Prostate gland (tissue), 2 donors: Measurements from ENCODE around the gene PDK4. TPM values are rescaled to one million over a fixed set of nuclear protein-coding genes. Genes with fewer than 3 reads are reported as not detected.
A peak's percentile ranks its signal among the peaks of the same experiment; 100 is the strongest.

Source experiments
- DNase-seq: peaks from one replicate; pipeline ENCODE4 v3.0.0-alpha.2; 2019; ENCODE audit warnings: low spot score
- H3K27ac ChIP-seq, 2 donors: fragments of 200-600 bp; sonication (generic); 2 replicates each; pipeline ENCODE4 v1.5.1; 2017 to 2019
- H3K27me3 ChIP-seq: fragments of 200-600 bp; sonication (generic); replicated peaks from 2 replicates; pipeline ENCODE4 v1.5.1; 2019; ENCODE audit not compliant: insufficient read depth
- H3K36me3 ChIP-seq, 2 donors: fragments of 200-600 bp; sonication (generic); 1 replicate in 1 of 2; 2 replicates in 1 of 2; pipeline versions ENCODE4 v1.5.1 to v1.8.1; 2017 to 2019
- H3K4me1 ChIP-seq: fragments of 200-600 bp; sonication (generic); replicated peaks from 2 replicates; pipeline ENCODE4 v1.5.1; 2019
- H3K4me3 ChIP-seq, 2 donors: fragments of 200-600 bp; sonication (generic); 2 replicates each; pipeline ENCODE4 v1.5.1; 2017 to 2019
- H3K9me3 ChIP-seq: fragments of 200-600 bp; sonication (generic); 2 replicates; pipeline ENCODE4 v1.5.1; 2017
- POLR2A ChIP-seq: fragments of 450-650 bp; IDR thresholded peaks from one replicate; pipeline ENCODE4 v1.6.1; 2016; ENCODE audit warnings: antibody characterized with exemption, mild to moderate bottlenecking
- POLR2AphosphoS5 ChIP-seq: sonication (generic); formaldehyde crosslinking; IDR thresholded peaks from one replicate; pipeline ENCODE4 v1.6.1; 2017; ENCODE audit warnings: antibody characterized with exemption
- WGBS: methylation state at CpG from one replicate; pipeline ENCODE4 v1.1.5; 2018; 5-methylcytosine and 5-hydroxymethylcytosine counted together
- intact Hi-C: fragments of 100-400 bp; cut with DNase I; formaldehyde crosslinking; loops from one replicate; pipeline ENCODE4 v1.14.2; 2022
- total RNA-seq, 2 donors: library from RNA; depleted of rRNA; stranded (reverse); fragments of >200 nt; gene quantifications; one replicate each; pipeline ENCODE4 v1.1.0, GENCODE V29; 2016
- TF ChIP-seq, protein P1 (sequence below), 4 experiments: fragments of 200-600 bp in 2 of 4; fragments of 450-650 bp in 2 of 4; sonication (generic) in 2 of 4; IDR thresholded peaks; 1 replicate in 3 of 4; 2 replicates in 1 of 4; pipeline ENCODE4 v1.5.1; 2016 to 2019; ENCODE audit warnings: antibody characterized with exemption in 4 of 4, mild to moderate bottlenecking in 2 of 4, moderate library complexity in 2 of 4

PDK4 gene
- total RNA-seq, 2 donors from 2014 or later, result 61.3 to 65.5 TPM

DNA sequence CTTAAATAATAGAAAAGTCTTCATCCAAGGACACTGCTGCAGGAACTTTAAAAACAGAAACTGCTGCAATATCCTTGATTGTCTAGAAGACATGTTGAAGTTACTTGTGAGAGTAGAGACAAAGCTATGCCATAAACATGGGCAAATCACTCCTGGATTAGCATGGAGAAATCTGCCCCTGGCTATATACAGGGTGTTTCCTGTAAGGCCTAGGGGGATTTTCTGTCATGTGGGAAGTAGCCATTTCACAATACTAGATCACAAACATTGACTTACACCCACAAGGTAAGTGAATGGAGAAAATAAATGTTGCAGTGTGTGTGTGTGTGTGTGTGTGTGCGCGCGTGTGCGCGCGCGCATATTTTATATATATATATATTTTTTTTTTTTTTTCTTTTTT, 35.2 kb upstream of the PDK4 start:
- Histone ChIP-seq H3K9me3 (no peaks in the 10 kb centered on the region), H3K36me3 (no peaks in the 10 kb centered on the region), H3K4me1 (peaks cover 3% of the 10 kb centered on the region), H3K27ac (peak overlapping the region; percentile 4 to 56), H3K27me3 (no peaks in the 10 kb centered on the region), H3K4me3 (no peak overlapping the region)
- WGBS, result 69% methylated on average over 7 of the region's 7 CpGs
- no peak for DNase-seq
- TF ChIP-seq POLR2A (no peak), POLR2AphosphoS5 (no peak)
- TF ChIP-seq, protein P1, sequence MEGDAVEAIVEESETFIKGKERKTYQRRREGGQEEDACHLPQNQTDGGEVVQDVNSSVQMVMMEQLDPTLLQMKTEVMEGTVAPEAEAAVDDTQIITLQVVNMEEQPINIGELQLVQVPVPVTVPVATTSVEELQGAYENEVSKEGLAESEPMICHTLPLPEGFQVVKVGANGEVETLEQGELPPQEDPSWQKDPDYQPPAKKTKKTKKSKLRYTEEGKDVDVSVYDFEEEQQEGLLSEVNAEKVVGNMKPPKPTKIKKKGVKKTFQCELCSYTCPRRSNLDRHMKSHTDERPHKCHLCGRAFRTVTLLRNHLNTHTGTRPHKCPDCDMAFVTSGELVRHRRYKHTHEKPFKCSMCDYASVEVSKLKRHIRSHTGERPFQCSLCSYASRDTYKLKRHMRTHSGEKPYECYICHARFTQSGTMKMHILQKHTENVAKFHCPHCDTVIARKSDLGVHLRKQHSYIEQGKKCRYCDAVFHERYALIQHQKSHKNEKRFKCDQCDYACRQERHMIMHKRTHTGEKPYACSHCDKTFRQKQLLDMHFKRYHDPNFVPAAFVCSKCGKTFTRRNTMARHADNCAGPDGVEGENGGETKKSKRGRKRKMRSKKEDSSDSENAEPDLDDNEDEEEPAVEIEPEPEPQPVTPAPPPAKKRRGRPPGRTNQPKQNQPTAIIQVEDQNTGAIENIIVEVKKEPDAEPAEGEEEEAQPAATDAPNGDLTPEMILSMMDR (IDR thresholded peaks at IDR 0.05), result no peak
- intact Hi-C loops, result no loop called here

DNA sequence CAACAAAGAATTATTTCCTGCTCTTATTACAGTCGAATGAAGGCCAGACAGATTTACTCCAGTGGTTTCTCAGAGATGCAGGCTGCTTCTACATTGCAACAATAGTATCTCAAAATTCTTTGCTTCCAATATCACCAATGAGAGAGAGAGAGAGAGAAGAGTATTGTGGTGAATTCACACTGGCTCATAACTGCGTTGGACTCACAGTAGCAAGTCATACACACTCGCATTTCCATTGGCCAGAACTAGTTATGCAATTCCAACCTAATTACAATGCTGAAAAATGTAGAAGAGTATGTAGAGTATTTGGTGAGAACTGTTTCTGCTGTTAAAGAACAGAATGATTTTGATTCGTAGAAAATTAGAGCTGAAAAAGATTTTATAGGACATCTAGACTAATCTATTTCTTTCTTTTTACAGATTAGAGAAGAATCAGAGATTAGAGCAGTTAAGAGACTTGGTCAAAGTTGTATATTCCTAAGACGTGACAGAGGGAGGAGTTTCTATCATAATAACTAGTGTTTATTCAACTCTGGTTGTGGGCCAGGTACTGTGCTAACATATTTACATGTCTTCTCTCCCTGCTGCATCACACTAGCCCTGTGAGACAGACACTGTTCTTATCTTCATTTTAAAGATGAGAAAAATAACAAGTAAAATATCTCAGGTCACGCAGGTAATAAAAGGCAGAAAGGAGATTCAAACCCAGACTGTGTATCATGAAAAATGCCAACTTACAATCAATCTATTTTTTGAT, 34.6 kb upstream of the PDK4 start:
- TF ChIP-seq POLR2AphosphoS5, result peak; percentile 74
- TF ChIP-seq, protein P1 (IDR thresholded peaks at IDR 0.05), result no peak
- DNase-seq, result peak; percentile 61
- H3K9me3 ChIP-seq, result no peaks in the 10 kb centered on the region
- no peaks in the 10 kb centered on the region for H3K36me3 ChIP-seq
- H3K4me3 ChIP-seq, result no peak overlapping the region
- H3K27ac ChIP-seq, result peak overlapping the region; percentile 4 to 56
- no peaks in the 10 kb centered on the region for H3K27me3 ChIP-seq
- intact Hi-C loops, result no loop called here
- WGBS, result 37% methylated on average over 6 of the region's 6 CpGs
- H3K4me1 ChIP-seq, result peaks cover 3% of the 10 kb centered on the region

DNA sequence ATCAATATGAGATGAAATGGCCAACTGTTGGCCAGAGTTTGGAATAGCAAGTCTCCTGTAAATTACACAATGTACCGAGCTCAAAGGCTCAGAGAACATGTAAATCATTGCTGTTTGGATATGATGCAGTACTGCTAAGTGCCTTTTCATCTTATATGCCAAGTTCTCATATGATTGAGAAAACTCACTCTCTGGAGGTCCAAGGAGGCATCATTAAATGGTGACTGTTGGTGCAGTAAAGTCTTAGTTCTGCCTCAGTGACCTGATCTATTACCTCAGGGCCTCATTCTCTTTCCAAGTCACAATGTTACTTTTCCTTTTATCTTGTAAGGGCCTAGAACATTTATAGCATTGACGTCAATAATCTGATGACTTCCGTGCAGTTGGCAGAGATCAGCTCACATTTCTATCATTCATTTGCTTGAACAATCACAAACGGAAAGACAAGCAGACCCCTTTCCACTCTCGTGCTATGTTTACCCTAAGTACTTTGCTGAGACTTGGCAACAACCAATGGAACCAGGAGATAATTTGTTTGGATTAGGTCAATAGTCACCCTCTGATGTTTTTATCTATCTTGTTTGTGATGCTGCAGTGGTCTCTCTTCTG, 32.6 kb upstream of the PDK4 start:
- H3K27me3 ChIP-seq, result no peaks in the 10 kb centered on the region
- H3K36me3 ChIP-seq, result no peaks in the 10 kb centered on the region
- no peak overlapping the region for H3K4me3 ChIP-seq
- peaks cover 3% of the 10 kb centered on the region for H3K4me1 ChIP-seq
- 19% methylated on average over 5 of the region's 5 CpGs for WGBS
- peak overlapping the region; percentile 6 to 20 for H3K27ac ChIP-seq
- no peaks in the 10 kb centered on the region for H3K9me3 ChIP-seq
- peak; percentile 56 for TF ChIP-seq POLR2AphosphoS5
- TF ChIP-seq, protein P1 (IDR thresholded peaks at IDR 0.05), result no peak
- DNase-seq, result no peak
- intact Hi-C loops, result no loop called here

DNA sequence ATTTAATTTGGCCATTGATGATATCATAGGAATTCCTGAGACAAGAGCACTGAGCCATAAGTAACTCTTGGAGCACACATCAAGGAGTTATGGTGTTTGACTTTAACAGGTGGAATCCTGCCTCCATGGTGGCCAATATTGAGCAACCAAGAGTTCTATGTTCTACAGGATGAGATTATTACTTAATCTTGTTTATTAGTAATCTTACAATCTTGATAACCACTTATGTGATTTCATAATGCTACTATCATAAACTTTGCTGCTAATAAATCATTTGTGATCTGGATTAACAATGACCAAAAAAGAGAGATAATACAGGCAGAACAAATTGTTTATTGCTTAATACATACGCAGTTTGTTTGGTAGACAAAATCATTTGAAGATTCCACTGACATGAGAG, 27.5 kb upstream of the PDK4 start:
- intact Hi-C loops, result no loop called here
- Histone ChIP-seq H3K27me3 (no peaks in the 10 kb centered on the region), H3K4me3 (no peak overlapping the region), H3K27ac (no peak overlapping the region), H3K36me3 (no peaks in the 10 kb centered on the region), H3K9me3 (no peaks in the 10 kb centered on the region), H3K4me1 (no peaks in the 10 kb centered on the region)
- DNase-seq, result no peak
- TF ChIP-seq POLR2AphosphoS5, result no peak
- TF ChIP-seq, protein P1 (IDR thresholded peaks at IDR 0.05), result no peak
- TF ChIP-seq POLR2A, result no peak
- 0% methylated on average over 1 of the region's 1 CpG for WGBS

DNA sequence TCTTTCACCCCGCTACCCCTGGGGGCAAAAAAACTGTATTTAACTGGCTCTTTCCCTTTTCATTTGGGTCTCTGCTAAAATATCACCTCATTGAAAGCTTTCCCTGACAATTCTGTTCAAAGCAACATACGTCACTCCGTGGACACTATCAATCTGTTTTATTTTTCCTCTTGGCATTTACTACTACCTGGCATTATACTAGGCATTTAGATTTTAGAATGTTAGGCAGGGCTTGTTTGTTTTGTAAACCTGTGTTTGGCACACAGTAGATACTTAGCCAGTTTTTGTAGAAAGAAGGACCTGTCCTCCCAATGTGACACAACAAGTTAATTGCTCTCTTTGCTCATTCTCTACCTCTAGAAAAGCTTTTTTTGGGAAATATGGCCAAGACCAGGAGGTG, 26.5 kb upstream of the PDK4 start:
- TF ChIP-seq, protein P1 (IDR thresholded peaks at IDR 0.05), result no peak
- TF ChIP-seq POLR2AphosphoS5, result no peak

More for the DNA sequence above, 26.5 kb upstream of the PDK4 start:
- Histone ChIP-seq H3K27me3 (no peaks in the 10 kb centered on the region), H3K36me3 (no peaks in the 10 kb centered on the region), H3K9me3 (no peaks in the 10 kb centered on the region), H3K27ac (no peak overlapping the region), H3K4me3 (no peak overlapping the region), H3K4me1 (no peaks in the 10 kb centered on the region)
- 45% methylated on average over 3 of the region's 3 CpGs for WGBS
- DNase-seq, result no peak
- intact Hi-C loops, result no loop called here
